Central memory CD8-positive, alpha-beta T cell (primary cell): Measurements from ENCODE around the gene MAGEA9B.
A peak's percentile ranks its signal among the peaks of the same experiment; 100 is the strongest.
"Not testable (repeated sequence)": the region's sequence is repeated elsewhere in the genome, so short reads cannot be mapped to it uniquely, and the experiment has no call there.

Source experiments
- ATAC-seq: fragments of 150-1000 bp; cut with Tn5 transposase; replicated peaks from 2 replicates; pipeline ENCODE4 v1.10.0; 2022; ENCODE audit warnings: mild to moderate bottlenecking, moderate FRiP score, moderate number of reproducible peaks; ENCODE audit not compliant: poor library complexity, severe bottlenecking; ENCODE audit errors: extremely low read depth
- DNase-seq, 2 donors: peaks; one replicate each; pipeline ENCODE4 v3.0.0; 2021; ENCODE audit warnings: low spot score in 2 of 2
- H3K27ac Mint-ChIP-seq: one replicate; pipeline ENCODE4 v1.8.0; 2022; ENCODE audit warnings: low read depth, mild to moderate bottlenecking, moderate library complexity, mixed read lengths
- H3K27me3 Mint-ChIP-seq: one replicate; pipeline ENCODE4 v1.8.0; 2022; ENCODE audit warnings: mixed read lengths
- H3K36me3 Mint-ChIP-seq: one replicate; pipeline ENCODE4 v1.8.0; 2022; ENCODE audit warnings: mild to moderate bottlenecking, moderate library complexity, mixed read lengths; ENCODE audit not compliant: insufficient read depth
- H3K4me1 Mint-ChIP-seq: one replicate; pipeline ENCODE4 v1.8.0; 2022; ENCODE audit warnings: mixed read lengths
- H3K4me3 Mint-ChIP-seq: one replicate; pipeline ENCODE4 v1.8.0; 2022; ENCODE audit warnings: mild to moderate bottlenecking, moderate library complexity, mixed read lengths
- H3K9me3 Mint-ChIP-seq: one replicate; pipeline ENCODE4 v1.8.0; 2022; ENCODE audit warnings: mixed read lengths

Gene MAGEA9B

DNA sequence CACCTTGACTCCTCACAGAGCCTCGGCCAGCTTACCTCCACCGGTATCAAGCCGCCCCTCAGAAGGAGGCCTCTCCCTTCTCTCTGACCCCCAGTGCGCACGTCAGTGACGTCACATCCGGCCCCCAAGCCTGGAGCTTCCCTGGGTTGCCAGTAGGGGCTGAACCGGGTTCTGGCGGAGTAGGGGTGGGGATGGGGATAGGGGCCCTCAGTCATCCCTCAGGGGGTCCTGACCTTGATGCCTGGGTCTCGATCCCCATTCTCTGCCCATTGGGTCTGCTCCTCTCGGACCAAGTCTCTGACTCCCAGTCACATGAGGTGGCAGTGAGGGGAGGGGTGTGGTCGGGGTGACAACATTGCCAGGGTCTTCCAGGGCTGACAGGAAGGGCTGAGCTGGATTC is at the start of gene MAGEA9B:
Gene MAGEA9B, minus strand, starts transcription at position 101 of the 400 bp plus-strand sequence. CDS start 4,280 bp downstream, outside the sequence.
- not testable (repeated sequence) for DNase-seq, H3K4me3 Mint-ChIP-seq, H3K27me3 Mint-ChIP-seq, H3K4me1 Mint-ChIP-seq, H3K9me3 Mint-ChIP-seq, ATAC-seq, H3K27ac Mint-ChIP-seq, H3K36me3 Mint-ChIP-seq

DNA sequence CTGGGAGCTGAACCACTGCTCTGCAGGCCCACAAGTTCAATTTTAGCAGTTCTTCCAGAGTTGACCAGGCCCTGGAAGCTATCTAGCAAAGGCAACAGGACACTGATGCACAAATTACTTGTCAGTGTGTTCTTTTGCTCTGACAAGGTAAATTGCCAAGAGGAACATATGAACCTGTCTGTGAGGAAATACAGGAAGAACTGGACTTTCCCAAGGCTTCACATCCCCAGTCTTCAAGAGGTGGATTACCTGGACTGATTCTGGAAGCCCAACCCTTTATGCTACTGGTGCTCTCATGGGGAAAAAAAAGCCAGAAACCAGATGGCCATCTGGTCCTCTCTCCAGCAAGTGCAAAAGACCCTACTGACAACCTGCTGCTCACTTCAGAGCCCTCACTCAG is 46.3 kb upstream of the MAGEA9B start:
- no peak for ATAC-seq
- no peak overlapping the region for H3K4me3 Mint-ChIP-seq
- DNase-seq, result no peak
- H3K4me1 Mint-ChIP-seq, result peaks cover 25% of the 10 kb centered on the region
- H3K27ac Mint-ChIP-seq, result no peak overlapping the region
- no peaks in the 10 kb centered on the region for H3K9me3 Mint-ChIP-seq
- peaks cover 5% of the 10 kb centered on the region for H3K36me3 Mint-ChIP-seq
- H3K27me3 Mint-ChIP-seq, result no peaks in the 10 kb centered on the region

GRCh38 chrX:149631234-149632165 is 44.2 kb upstream of the MAGEA9B start, which contains the start of gene TMEM185A:
TMEM185A (minus strand) TSS chrX:149631792; CDS start chrX:149631580, 212 bp downstream.
- no peaks in the 10 kb centered on the region for H3K27me3 Mint-ChIP-seq
- peak within 1 kb of the TSS; percentile 96 for H3K4me3 Mint-ChIP-seq
- ATAC-seq (peak; percentile 81), DNase-seq (peak; percentile 43 to 50)
- H3K36me3 Mint-ChIP-seq, result peaks cover 5% of the 10 kb centered on the region
- peak within 1 kb of the TSS; percentile 85 for H3K27ac Mint-ChIP-seq
- H3K4me1 Mint-ChIP-seq, result peaks cover 37% of the 10 kb centered on the region
- H3K9me3 Mint-ChIP-seq, result no peaks in the 10 kb centered on the region

DNA sequence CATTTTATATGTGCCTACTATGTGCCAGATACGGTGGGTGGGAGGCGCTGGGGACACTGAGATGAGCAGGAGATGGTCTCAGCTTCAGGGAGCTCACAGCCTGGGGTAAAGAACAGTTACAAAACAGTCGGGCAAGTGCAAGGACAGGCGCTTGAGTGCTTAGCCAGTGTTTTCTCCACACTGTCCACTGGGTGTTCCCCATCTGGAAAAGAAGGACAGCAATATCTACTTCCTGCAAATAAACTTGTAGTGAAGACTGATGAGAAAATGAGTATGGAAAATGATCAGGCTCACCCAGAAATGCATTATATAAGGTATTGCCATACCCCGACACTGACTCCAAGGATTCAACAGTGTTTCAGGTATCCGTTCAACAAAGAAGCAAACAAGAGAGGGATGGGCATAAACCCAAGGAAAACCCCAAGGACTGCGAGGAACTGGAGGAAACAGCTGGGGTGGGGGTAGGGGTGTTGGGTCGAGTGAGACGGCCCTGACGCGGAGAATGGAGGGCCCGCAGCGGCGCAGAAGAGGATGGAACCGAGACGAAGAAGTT is 43.5 kb upstream of the MAGEA9B start:
- Mint-ChIP-seq H3K9me3 (no peaks in the 10 kb centered on the region), H3K27ac (peak overlapping the region; percentile 85), H3K4me3 (peak overlapping the region; percentile 96), H3K27me3 (no peaks in the 10 kb centered on the region), H3K36me3 (peaks cover 5% of the 10 kb centered on the region), H3K4me1 (peaks cover 41% of the 10 kb centered on the region)
- ATAC-seq (peak; percentile 13), DNase-seq (no peak)

DNA sequence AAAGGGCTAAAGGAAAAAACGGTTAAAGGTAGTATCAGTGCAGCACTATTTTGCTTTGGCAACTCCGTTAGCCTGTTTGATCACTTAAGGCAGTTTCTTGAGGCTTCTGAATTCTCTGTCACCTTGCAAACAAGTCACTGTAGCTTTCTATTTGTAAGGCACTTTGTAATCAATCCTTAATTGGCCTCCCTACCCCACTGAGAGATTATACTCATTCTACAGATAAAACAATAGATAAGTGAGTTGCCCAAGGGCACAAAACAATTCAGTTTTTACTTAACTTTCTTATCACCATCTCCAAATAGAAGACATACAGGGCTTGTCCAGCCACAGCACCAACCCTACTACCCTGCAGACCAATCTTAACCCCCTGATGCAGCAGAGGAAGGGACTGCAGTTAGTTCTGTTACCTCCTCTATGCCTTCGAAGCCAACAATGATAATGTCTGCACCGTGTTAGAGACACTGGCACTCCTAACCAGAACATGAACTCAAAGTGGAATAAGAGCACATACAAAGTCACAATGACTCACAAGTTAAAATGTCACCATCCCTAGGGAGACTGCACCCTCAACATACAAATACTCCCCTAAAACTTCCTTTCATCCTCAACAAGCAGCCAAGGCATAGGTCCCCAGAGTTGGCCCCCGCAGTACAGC is 42.6 kb upstream of the MAGEA9B start:
- DNase-seq (no peak), ATAC-seq (no peak)
- Mint-ChIP-seq H3K27me3 (no peaks in the 10 kb centered on the region), H3K27ac (no peak overlapping the region), H3K4me3 (peak overlapping the region; percentile 96), H3K4me1 (peaks cover 41% of the 10 kb centered on the region), H3K36me3 (peaks cover 5% of the 10 kb centered on the region), H3K9me3 (no peaks in the 10 kb centered on the region)

DNA sequence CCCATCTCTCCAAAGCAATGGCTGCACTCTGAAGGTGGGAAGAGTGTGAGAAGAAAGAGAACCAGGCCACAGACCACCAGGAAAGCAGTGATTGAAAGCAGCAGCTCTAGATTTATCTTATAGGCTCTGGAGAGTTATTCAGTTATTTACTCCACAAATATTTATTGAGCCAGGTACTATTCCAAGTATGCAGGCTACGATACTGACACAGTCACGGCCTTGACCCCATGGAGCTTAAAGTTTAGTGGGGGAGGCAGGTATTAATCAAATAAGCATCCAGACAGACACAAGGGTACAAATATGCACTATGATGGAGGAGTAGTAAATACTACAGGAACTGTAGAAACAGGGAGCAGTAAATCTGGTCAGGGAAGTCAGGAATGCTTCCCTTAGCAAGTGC is 41.5 kb upstream of the MAGEA9B start:
- no peak overlapping the region for H3K4me3 Mint-ChIP-seq

GRCh38 chrX:149628280-149628679 is 41.0 kb upstream of the MAGEA9B start:
- DNase-seq (no peak), ATAC-seq (no peak)
- Mint-ChIP-seq H3K27ac (no peak overlapping the region), H3K9me3 (no peaks in the 10 kb centered on the region), H3K36me3 (peaks cover 5% of the 10 kb centered on the region), H3K4me3 (no peak overlapping the region), H3K27me3 (no peaks in the 10 kb centered on the region), H3K4me1 (peaks cover 43% of the 10 kb centered on the region)

More for the DNA sequence above, 41.5 kb upstream of the MAGEA9B start:
- no peak overlapping the region for H3K27ac Mint-ChIP-seq
- ATAC-seq (no peak), DNase-seq (no peak)
- H3K27me3 Mint-ChIP-seq, result no peaks in the 10 kb centered on the region
- peaks cover 5% of the 10 kb centered on the region for H3K36me3 Mint-ChIP-seq
- H3K4me1 Mint-ChIP-seq, result peaks cover 41% of the 10 kb centered on the region
- H3K9me3 Mint-ChIP-seq, result no peaks in the 10 kb centered on the region

DNA sequence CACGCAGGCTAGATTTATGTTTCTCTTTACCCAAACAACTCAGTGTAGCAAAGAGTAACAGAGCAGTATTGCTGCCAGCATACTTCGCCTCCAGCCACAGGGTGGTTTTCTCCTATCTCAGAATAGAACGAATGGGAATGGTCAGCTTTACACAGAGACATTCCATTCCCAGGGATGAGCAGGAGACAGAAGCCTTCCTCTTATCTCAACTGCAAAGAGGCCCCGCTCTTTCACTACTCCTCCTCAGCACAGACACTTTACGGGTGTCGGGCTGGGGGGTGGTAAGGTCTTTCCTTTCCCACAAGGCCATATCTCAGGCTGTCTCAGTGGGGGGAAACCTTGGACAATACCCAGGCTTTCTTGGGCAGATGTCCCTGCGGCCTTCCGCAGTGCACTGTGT is 39.6 kb upstream of the MAGEA9B start:
- not testable (repeated sequence) for DNase-seq, H3K27ac Mint-ChIP-seq, ATAC-seq, H3K4me3 Mint-ChIP-seq, H3K27me3 Mint-ChIP-seq, H3K9me3 Mint-ChIP-seq, H3K36me3 Mint-ChIP-seq
- peaks cover 53% of the 10 kb centered on the region for H3K4me1 Mint-ChIP-seq

- peaks cover 17% of the 10 kb centered on the region for H3K4me1 Mint-ChIP-seq
- H3K27ac Mint-ChIP-seq, DNase-seq, H3K27me3 Mint-ChIP-seq, H3K9me3 Mint-ChIP-seq, H3K4me3 Mint-ChIP-seq, ATAC-seq, H3K36me3 Mint-ChIP-seq: not testable (repeated sequence)
Measured at GRCh38 chrX:149619662-149620061, 32.4 kb upstream of the MAGEA9B start.

DNA sequence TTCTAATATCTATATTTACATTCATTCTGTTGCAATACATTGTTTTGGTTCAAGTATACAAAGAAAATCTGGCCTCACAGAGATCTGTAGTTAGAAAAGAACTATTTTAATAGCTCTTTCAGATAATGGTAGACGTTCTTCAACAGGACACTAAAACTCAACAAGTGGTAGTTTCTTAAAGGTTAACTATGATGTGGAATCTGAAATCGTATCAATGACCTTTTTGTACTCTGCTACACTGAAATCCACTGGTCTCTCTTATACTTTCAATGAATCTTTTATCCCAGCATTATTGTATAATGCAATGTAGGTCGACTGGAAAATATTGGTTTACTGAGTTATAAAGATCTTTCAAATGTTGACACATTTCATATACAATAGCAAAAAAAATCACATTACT is 31.6 kb upstream of the MAGEA9B start:
- Mint-ChIP-seq H3K4me1 (peaks cover 23% of the 10 kb centered on the region), H3K36me3 (no peaks in the 10 kb centered on the region), H3K9me3 (no peaks in the 10 kb centered on the region), H3K4me3 (no peak overlapping the region), H3K27me3 (no peaks in the 10 kb centered on the region), H3K27ac (no peak overlapping the region)
- DNase-seq, result no peak
- ATAC-seq, result no peak

- ATAC-seq, result no peak
- Mint-ChIP-seq H3K27ac (no peak overlapping the region), H3K4me1 (peaks cover 20% of the 10 kb centered on the region), H3K9me3 (no peaks in the 10 kb centered on the region), H3K27me3 (no peaks in the 10 kb centered on the region), H3K36me3 (peaks cover 5% of the 10 kb centered on the region), H3K4me3 (no peak overlapping the region)
- DNase-seq, result no peak
Measured at GRCh38 chrX:149611623-149612175, 24.4 kb upstream of the MAGEA9B start.

DNA sequence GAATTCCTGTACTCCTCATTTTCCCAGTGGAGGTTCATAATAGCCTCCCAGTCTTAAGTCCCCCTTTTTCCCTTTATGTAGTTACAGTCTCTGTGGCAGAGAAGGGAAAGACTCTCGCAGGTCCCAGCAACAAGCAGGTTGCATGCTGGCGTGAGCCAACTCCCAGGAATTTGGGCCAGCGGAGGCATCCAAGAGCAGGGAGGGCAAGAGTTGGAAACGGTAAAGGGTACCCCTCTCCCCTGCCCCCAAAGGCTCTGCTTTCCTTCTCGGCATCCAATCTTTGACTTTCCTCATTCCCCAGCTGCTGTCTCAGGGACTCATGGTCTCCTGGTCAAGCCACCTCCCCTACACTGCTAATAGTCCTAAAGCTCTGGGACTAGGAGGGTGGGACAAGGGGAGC is 23.3 kb upstream of the MAGEA9B start:
- ATAC-seq (no peak), DNase-seq (no peak)
- Mint-ChIP-seq H3K36me3 (peaks cover 5% of the 10 kb centered on the region), H3K27ac (no peak overlapping the region), H3K4me3 (no peak overlapping the region), H3K9me3 (no peaks in the 10 kb centered on the region), H3K27me3 (no peaks in the 10 kb centered on the region), H3K4me1 (peaks cover 28% of the 10 kb centered on the region)
